ENCODE data around the gene NXNL1. TPM values are rescaled to one million over a fixed set of nuclear protein-coding genes. Genes with fewer than 3 reads are reported as not detected.

The NXNL1 gene
- total RNA-seq, 1 experiment from 2014 or later, result not detected

GRCh38 chr19:17445526-17446165 lies 15.1 kb downstream of the NXNL1 start:
- ChIA-PET CTCF (interaction anchor here (0.7 kb wide), 1 partner anchor 368 kb away, joined by 3 read pairs; no protein-coding TSS in a partner anchor), POLR2A (ENCODE audit: unreplicated experiment) (no interaction called here)
- H3K4me1 ChIP-seq (ENCODE audit: insufficient read depth, low read length), result peaks cover 2% of the 10 kb centered on the region
- ATAC-seq (no peak), DNase-seq (no peak)
- H3K9me3 ChIP-seq (ENCODE audit: low read length), result no peaks in the 10 kb centered on the region
- no peak overlapping the region for H3K9ac ChIP-seq (ENCODE audit: low read length)
- H3K27ac ChIP-seq (ENCODE audit: low read length), result no peak overlapping the region
- peaks cover under 1% of the 10 kb centered on the region for H3F3A ChIP-seq (ENCODE audit: low read length, unreplicated experiment)
- no peak overlapping the region for H2AFZ ChIP-seq (ENCODE audit: low read length)
- no peak overlapping the region for H3K4me3 ChIP-seq (ENCODE audit: low read length)
- no peaks in the 10 kb centered on the region for H3K27me3 ChIP-seq (ENCODE audit: low read length)
- H3K79me2 ChIP-seq (ENCODE audit: low read length), result no peaks in the 10 kb centered on the region
- no peaks in the 10 kb centered on the region for H3K9me2 ChIP-seq (replicated peaks; ENCODE audit: low read length)
- no peak overlapping the region for H3K4me2 ChIP-seq (ENCODE audit: low read length)
- no peaks in the 10 kb centered on the region for H3K36me3 ChIP-seq (ENCODE audit: low read depth, low read length)
- no peak for TF ChIP-seq EZH2phosphoT487 (IDR thresholded peaks at IDR 0.05; ENCODE audit: borderline replicate concordance, low read length)
- intact Hi-C loops (cut with micrococcal nuclease), result no loop called here
- H4K20me1 ChIP-seq (ENCODE audit: low read length), result no peaks in the 10 kb centered on the region
- no TSS peak for BruUV-seq (replicated peaks)

DNA sequence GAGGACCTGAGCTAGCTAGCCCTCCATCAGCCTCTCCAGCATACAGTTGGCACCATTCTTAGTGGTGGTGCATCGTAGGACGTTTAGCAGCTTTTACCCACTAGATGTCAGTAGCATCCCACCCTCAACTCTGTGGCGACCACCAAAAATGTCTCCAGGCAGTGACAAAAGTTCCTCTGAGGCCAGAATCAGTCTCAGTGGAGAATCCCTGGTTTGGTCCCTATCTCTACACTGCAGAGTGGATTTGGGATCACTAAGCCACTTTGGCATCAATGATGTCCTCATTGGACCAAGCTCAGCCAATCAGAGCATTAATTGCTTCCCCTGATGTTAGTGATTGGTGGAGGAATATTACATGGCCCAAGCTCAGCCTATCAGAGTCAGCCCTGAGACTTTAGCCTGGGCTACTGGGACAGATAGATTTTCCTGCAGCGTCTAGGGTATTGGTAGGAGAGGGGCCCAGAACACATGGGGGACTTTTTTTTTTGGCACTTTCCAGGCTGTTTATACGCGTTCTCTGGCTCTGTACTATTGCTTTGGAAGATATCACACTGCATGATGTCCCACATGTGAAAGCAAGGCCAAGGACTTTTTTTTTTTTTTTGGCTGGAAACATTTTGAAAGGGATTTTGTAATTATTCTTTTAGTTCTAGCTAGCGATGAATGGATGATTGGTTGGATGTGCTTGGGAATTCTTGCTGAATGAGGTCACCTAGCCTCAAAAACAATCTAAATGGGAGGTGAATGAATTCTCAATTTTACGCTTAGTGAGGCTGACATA lies 19.3 kb downstream of the NXNL1 start:
- H3K79me2 ChIP-seq (ENCODE audit: low read length), result no peaks in the 10 kb centered on the region
- no peaks in the 10 kb centered on the region for H3K27me3 ChIP-seq (ENCODE audit: low read length)
- H3K4me2 ChIP-seq (ENCODE audit: low read length), result no peak overlapping the region
- no peak for TF ChIP-seq EZH2phosphoT487 (IDR thresholded peaks at IDR 0.05; ENCODE audit: borderline replicate concordance, low read length)
- TF ChIP-seq EZH2 (IDR thresholded peaks at IDR 0.05; ENCODE audit: low read length, unreplicated experiment), result no peak
- TF ChIP-seq CTCF (conservative IDR thresholded peaks at IDR 0.05; ENCODE audit: low read depth, low read length), result peak; percentile 66; the same call in 1 of the 2 replicates
- H3K9me3 ChIP-seq (ENCODE audit: low read length), result no peaks in the 10 kb centered on the region
- H3F3A ChIP-seq (ENCODE audit: low read length, unreplicated experiment), result no peaks in the 10 kb centered on the region
- ChIA-PET POLR2A (ENCODE audit: unreplicated experiment) (no interaction called here), CTCF (interaction anchor here (0.6 kb wide), 4 partner anchors 14 to 165 kb away, joined by 3 to 6 read pairs (median 4); no protein-coding TSS in a partner anchor)
- peak; percentile 43 for DNase-seq
- H3K9ac ChIP-seq (ENCODE audit: low read length), result no peak overlapping the region
- no peak overlapping the region for H2AFZ ChIP-seq (ENCODE audit: low read length)
- no peaks in the 10 kb centered on the region for H3K9me2 ChIP-seq (replicated peaks; ENCODE audit: low read length)
- no peak for ATAC-seq
- no peak overlapping the region for H3K4me3 ChIP-seq (ENCODE audit: low read length)
- no peak overlapping the region for H3K27ac ChIP-seq (ENCODE audit: low read length)
- intact Hi-C loops (cut with micrococcal nuclease), result no loop called here
- no peaks in the 10 kb centered on the region for H3K4me1 ChIP-seq (ENCODE audit: insufficient read depth, low read length)
- H3K36me3 ChIP-seq (ENCODE audit: low read depth, low read length), result no peaks in the 10 kb centered on the region
- BruUV-seq (replicated peaks), result no TSS peak
- no peaks in the 10 kb centered on the region for H4K20me1 ChIP-seq (ENCODE audit: low read length)

GRCh38 chr19:17436874-17437267 lies 23.9 kb downstream of the NXNL1 start:
- CTCF ChIA-PET, result no interaction called here
- DNase-seq, result no peak
- Histone ChIP-seq H3K9ac (ENCODE audit: low read length) (no peak overlapping the region), H3K27ac (ENCODE audit: low read length) (no peak overlapping the region), H3K9me2 (replicated peaks; ENCODE audit: low read length) (no peaks in the 10 kb centered on the region), H3K4me2 (ENCODE audit: low read length) (no peak overlapping the region), H2AFZ (ENCODE audit: low read length) (no peak overlapping the region), H3F3A (ENCODE audit: low read length, unreplicated experiment) (no peaks in the 10 kb centered on the region), H3K4me1 (ENCODE audit: insufficient read depth, low read length) (no peaks in the 10 kb centered on the region), H3K9me3 (ENCODE audit: low read length) (no peaks in the 10 kb centered on the region), H3K36me3 (ENCODE audit: low read depth, low read length) (no peaks in the 10 kb centered on the region), H3K79me2 (ENCODE audit: low read length) (no peaks in the 10 kb centered on the region), H4K20me1 (ENCODE audit: low read length) (no peaks in the 10 kb centered on the region), H3K4me3 (ENCODE audit: low read length) (no peak overlapping the region), H3K27me3 (ENCODE audit: low read length) (no peaks in the 10 kb centered on the region)
- no peak for ATAC-seq
- BruUV-seq (replicated peaks), result no TSS peak
- POLR2A ChIA-PET (ENCODE audit: unreplicated experiment), result no interaction called here
- intact Hi-C loops (cut with micrococcal nuclease), result no loop called here
- TF ChIP-seq EZH2phosphoT487 (IDR thresholded peaks at IDR 0.05; ENCODE audit: borderline replicate concordance, low read length) (no peak), EZH2 (IDR thresholded peaks at IDR 0.05; ENCODE audit: low read length, unreplicated experiment) (no peak), CTCF (conservative IDR thresholded peaks at IDR 0.05; ENCODE audit: low read depth, low read length) (no peak)

Measured in PC-3 (cell line).